C4-2B (cell line): ENCODE data around the gene PRR14.

Experiments
- ZFX ChIP-seq: fragments of 450-650 bp; IDR thresholded peaks from 2 replicates; pipeline ENCODE4 v1.6.1; 2017
- TF ChIP-seq, protein P1 (sequence below): fragments of 450-650 bp; conservative IDR thresholded peaks from 2 replicates; pipeline ENCODE4 v1.5.1; 2017; ENCODE audit warnings: mild to moderate bottlenecking

DNA sequence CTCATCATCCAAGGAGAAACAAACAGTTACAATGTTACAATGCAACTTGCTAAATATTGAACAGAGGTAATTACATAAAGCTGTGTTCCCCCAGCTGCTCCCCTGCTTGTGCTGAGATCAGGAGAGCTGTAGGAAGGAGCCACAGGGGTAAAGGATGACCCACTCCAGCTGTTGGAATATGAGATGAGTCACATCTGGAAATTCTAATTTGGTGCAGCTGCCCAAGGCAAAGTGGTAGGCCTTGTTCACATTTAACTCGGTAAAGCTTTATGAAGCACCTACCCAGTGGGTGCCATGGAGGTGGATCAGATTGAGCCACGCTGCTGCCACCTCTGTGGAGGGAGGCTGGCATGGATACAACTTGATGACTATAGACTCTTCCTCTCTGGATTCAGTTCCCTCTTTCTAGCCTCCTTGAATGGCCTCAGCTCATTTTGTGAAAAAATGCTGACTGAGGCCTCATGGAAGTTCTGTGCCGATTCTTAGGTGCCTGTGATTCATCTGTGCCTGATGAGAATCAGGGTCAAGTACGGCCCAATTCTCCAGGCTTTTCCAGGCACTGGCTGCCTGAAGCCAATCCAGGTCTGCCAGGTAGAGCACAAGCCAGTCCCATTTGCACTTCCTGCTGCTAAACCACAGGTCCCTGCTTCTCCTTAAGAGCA is 48.0 kb upstream of the PRR14 start:
- TF ChIP-seq, protein P1, sequence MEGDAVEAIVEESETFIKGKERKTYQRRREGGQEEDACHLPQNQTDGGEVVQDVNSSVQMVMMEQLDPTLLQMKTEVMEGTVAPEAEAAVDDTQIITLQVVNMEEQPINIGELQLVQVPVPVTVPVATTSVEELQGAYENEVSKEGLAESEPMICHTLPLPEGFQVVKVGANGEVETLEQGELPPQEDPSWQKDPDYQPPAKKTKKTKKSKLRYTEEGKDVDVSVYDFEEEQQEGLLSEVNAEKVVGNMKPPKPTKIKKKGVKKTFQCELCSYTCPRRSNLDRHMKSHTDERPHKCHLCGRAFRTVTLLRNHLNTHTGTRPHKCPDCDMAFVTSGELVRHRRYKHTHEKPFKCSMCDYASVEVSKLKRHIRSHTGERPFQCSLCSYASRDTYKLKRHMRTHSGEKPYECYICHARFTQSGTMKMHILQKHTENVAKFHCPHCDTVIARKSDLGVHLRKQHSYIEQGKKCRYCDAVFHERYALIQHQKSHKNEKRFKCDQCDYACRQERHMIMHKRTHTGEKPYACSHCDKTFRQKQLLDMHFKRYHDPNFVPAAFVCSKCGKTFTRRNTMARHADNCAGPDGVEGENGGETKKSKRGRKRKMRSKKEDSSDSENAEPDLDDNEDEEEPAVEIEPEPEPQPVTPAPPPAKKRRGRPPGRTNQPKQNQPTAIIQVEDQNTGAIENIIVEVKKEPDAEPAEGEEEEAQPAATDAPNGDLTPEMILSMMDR = no peak
- no peak for TF ChIP-seq ZFX
